ENCODE results near the gene RNF26. TPM values are rescaled to one million over a fixed set of nuclear protein-coding genes. Genes with fewer than 3 reads are reported as not detected.

Gene RNF26
- total and polyA plus RNA-seq, 3 donors from 2014 or later: 28.2 to 37.1 (median 31.0) TPM

DNA sequence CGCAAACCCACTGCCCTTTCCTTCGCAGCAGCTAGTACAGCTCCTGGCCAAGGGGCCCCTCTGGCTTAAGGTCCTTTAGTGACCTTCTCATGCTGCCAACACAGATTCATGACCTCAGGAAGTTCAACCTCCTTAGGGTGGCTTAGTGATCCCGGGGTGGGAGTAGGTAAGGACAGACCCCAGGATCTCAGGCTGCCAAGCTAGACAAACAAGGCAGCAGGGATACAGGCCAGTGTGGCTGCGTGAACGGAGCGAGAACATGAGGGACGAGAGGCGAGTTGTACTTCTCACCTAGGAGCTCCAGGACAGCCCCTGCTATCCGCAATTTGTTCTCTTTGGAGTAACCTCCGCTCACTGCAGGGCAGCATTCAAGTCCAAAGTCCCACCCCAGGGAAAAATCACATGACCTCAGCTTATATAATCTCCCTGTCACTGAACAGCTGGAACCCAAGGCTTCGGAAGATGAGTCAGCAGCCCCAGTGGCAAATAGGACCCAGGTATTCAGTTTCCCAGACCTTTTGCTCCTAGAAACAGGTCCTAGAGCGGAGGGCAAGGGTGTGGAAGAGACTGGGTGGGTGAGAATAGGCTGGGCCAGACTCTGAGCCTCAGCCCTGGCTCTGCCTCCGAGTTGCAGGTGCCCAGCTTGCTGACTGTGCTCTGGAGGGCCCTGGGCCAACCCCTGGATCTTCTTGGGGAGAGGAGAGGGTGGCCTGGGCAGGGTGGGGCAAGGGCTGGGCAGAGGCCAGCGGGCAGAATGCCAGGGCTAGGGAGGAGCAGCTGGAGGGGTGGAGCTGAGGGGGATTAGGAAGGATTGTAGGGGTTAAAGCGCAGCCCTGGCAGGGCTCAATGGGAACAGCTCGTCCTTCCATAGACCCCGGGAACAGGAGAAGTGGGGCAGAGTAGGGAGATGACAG lies 34.1 kb downstream of the RNF26 start:
- WGBS, 2 donors: 46 to 56% methylated on average over 16 to 17 of the region's 17 CpGs
- Histone ChIP-seq H3K4me3 (no peak overlapping the region), H3K27ac (peak overlapping the region; percentile 17 to 33), H3K9me3 (no peaks in the 10 kb centered on the region), H3K36me3 (ENCODE audit: low read depth, missing control alignments) (no peaks in the 10 kb centered on the region), H3K4me1 (peaks cover 64% of the 10 kb centered on the region), H3K27me3 (no peaks in the 10 kb centered on the region)
- TF ChIP-seq, protein P1, sequence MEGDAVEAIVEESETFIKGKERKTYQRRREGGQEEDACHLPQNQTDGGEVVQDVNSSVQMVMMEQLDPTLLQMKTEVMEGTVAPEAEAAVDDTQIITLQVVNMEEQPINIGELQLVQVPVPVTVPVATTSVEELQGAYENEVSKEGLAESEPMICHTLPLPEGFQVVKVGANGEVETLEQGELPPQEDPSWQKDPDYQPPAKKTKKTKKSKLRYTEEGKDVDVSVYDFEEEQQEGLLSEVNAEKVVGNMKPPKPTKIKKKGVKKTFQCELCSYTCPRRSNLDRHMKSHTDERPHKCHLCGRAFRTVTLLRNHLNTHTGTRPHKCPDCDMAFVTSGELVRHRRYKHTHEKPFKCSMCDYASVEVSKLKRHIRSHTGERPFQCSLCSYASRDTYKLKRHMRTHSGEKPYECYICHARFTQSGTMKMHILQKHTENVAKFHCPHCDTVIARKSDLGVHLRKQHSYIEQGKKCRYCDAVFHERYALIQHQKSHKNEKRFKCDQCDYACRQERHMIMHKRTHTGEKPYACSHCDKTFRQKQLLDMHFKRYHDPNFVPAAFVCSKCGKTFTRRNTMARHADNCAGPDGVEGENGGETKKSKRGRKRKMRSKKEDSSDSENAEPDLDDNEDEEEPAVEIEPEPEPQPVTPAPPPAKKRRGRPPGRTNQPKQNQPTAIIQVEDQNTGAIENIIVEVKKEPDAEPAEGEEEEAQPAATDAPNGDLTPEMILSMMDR (IDR thresholded peaks at IDR 0.05): no peak
- no peak for TF ChIP-seq POLR2A (IDR thresholded peaks at IDR 0.05)
- no peak for DNase-seq
- intact Hi-C loops (cut with DNase I; ENCODE audit: low total_unique reads): no loop called here

DNA sequence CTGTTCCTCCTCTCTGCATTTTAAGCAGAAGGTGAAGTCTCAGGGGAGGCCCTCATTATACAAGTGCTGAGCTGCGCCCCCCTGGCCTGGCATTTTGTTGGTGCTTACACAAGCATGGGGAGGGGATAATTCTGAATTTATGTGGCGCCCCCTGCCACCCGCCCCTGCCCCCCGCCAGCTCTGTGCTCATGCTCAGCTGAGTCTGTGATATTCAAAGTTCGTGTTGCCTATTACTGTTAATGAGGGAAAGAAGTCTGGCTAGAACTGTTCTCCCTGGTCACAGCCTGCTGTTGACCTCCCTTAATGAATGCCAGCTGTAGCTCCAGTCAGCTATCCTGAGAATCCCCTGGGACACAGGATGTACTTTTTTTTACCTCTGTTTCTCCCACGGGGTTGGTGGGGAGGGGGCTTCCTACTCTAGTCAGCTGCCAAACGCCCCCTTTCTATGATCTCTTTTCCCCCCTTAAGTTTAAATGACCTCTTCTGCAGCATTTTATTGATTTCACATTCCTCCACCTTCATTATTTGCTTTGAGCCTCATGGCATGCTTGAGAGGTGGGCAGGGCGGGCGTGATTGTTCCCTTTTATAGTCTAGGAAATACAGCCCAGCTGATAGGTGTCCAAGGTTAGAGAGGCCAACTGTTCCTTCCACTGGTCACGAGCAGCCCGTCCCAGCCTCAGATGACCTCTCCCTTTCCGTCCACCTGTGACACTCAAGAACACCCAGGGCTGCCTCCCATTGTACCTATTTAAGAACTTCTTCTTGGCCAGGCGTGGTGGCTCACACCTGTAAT lies 35.0 kb downstream of the RNF26 start:
- Histone ChIP-seq H3K9me3 (no peaks in the 10 kb centered on the region), H3K4me1 (peaks cover 64% of the 10 kb centered on the region), H3K4me3 (no peak overlapping the region), H3K27ac (peak overlapping the region in 1 of 2 donors; percentile 33), H3K36me3 (ENCODE audit: low read depth, missing control alignments) (no peaks in the 10 kb centered on the region), H3K27me3 (no peaks in the 10 kb centered on the region)
- DNase-seq: no peak
- 67 to 74% methylated on average over 13 of the region's 13 CpGs for WGBS, 2 donors
- intact Hi-C loops (cut with DNase I; ENCODE audit: low total_unique reads): no loop called here
- no peak for TF ChIP-seq POLR2A (IDR thresholded peaks at IDR 0.05)

DNA sequence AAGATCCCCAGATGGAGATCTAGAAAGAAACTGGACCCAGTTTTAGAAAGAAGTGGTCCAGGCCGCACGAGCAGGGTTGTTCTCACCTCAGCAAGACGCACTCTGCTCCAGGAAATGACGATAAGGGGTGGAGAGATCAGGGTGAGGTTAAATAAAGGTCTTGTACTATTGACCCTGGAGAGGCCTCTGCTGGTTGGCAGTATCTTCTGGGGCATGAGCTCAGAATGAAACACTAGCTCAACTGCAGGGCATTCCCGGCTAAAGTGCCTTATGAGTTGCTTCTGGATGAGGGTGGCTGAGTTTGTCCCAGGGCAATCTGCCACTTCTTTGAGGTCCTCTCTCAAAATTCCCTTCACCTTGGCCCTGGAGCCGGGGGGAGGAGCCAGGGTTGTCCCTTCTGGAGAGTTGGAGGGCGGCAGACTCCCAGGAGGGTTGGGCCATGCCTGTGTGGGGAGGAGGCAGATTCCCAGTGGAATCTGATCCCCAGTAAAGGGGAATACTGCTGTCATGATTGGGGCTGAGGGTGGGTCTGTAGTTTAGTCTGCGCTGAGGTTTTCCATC lies 36.2 kb downstream of the RNF26 start:
- intact Hi-C loops (cut with DNase I; ENCODE audit: low total_unique reads): no loop called here

DNA sequence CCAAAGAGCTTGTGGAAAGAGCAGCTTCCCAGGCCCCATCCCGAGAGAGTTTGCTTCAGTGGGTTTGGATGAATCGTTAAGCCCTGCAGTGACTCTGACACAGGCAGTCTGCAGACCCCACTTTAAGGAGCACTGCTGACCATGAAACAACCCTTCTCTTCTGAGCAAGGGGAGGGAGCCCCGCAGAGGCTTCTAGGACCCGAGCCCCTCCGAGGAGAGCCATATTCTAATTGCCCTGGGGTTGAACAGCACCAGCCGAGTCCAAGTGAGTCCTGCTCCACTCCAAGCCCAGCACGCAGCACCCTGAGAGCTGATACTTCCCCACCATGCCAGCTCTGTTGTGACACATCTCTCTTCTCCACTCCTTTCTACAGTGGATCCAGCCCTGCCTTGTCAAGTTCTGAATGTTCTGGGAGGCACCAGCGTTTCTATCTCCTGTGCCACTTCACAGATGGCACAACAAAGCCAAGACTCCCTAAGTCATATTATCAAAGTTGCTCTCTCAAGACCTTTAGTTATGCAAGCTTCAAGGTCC lies 36.8 kb downstream of the RNF26 start:
- Histone ChIP-seq H3K9me3 (no peaks in the 10 kb centered on the region), H3K27ac (no peak overlapping the region), H3K27me3 (no peaks in the 10 kb centered on the region), H3K36me3 (ENCODE audit: low read depth, missing control alignments) (no peaks in the 10 kb centered on the region), H3K4me1 (peaks cover 69% of the 10 kb centered on the region), H3K4me3 (no peak overlapping the region)
- intact Hi-C loops (cut with DNase I; ENCODE audit: low total_unique reads): no loop called here
- 68 to 83% methylated on average over 4 to 8 of the region's 8 CpGs for WGBS, 2 donors
- no peak for DNase-seq
- TF ChIP-seq POLR2A (IDR thresholded peaks at IDR 0.05): no peak
- TF ChIP-seq, protein P1 (IDR thresholded peaks at IDR 0.05): no peak

More for the DNA sequence above, 36.2 kb downstream of the RNF26 start:
- Histone ChIP-seq H3K4me1 (peaks cover 64% of the 10 kb centered on the region), H3K27me3 (no peaks in the 10 kb centered on the region), H3K9me3 (no peaks in the 10 kb centered on the region), H3K27ac (no peak overlapping the region), H3K4me3 (no peak overlapping the region), H3K36me3 (ENCODE audit: low read depth, missing control alignments) (no peaks in the 10 kb centered on the region)
- WGBS, 2 donors: 65 to 84% methylated on average over 8 of the region's 8 CpGs
- DNase-seq: no peak
- TF ChIP-seq, protein P1 (IDR thresholded peaks at IDR 0.05): no peak
- TF ChIP-seq POLR2A (IDR thresholded peaks at IDR 0.05): no peak

DNA sequence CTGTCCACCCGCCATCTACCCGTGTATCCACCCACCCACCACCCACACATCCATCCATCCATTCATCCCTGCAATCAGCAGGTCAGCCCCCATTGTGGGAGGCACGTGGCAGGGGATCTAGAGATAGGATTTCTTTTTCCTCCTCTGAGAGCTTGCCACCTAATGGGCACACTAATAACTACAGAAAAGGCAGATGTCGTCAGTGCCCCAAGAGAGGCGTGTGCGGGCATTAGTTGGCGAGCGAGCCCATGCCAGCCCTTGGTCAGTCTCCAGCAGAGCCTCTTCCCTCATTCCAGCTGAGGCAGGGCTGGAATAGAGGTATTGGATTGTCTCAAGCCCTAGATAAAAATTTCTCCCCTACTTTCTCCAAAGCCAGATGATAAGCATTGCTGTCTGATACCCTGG lies 37.5 kb downstream of the RNF26 start:
- TF ChIP-seq, protein P1 (IDR thresholded peaks at IDR 0.05): peak in 2 of 3 experiments; percentile 9 to 17
- no peak for TF ChIP-seq POLR2A (IDR thresholded peaks at IDR 0.05)
- Histone ChIP-seq H3K27ac (no peak overlapping the region), H3K4me3 (no peak overlapping the region), H3K9me3 (no peaks in the 10 kb centered on the region), H3K27me3 (no peaks in the 10 kb centered on the region), H3K4me1 (peaks cover 70% of the 10 kb centered on the region), H3K36me3 (ENCODE audit: low read depth, missing control alignments) (no peaks in the 10 kb centered on the region)
- peak; percentile 47 for DNase-seq
- intact Hi-C loops (cut with DNase I; ENCODE audit: low total_unique reads): no loop called here
- WGBS, 2 donors: 59 to 83% methylated on average over 8 of the region's 8 CpGs
